Spinal cord (tissue), 10 donors: Measurements from ENCODE around the gene GJB1. TPM values are rescaled to one million over a fixed set of nuclear protein-coding genes. Genes with fewer than 3 reads are reported as not detected.
"Not testable (repeated sequence)": the region's sequence is repeated elsewhere in the genome, so short reads cannot be mapped to it uniquely, and the experiment has no call there.

Experiments used
- DNase-seq, 6 donors: peaks; one replicate each; pipeline versions ENCODE4 v3.0.0 to v3.0.0-alpha.2; 2013 to 2015; ENCODE audit warnings: low spot score in 6 of 6, low read depth in 4 of 6
- H3K27ac ChIP-seq: one replicate; pipeline ENCODE4 v1.5.1; 2013; ENCODE audit warnings: low read depth, low read length, control low read depth
- H3K27me3 ChIP-seq: one replicate; pipeline ENCODE4 v1.6.1; 2013; ENCODE audit warnings: low read length; ENCODE audit not compliant: control insufficient read depth, insufficient read depth
- H3K36me3 ChIP-seq: one replicate; pipeline ENCODE4 v1.6.1; 2013; ENCODE audit warnings: low read length; ENCODE audit not compliant: control insufficient read depth, insufficient read depth
- H3K4me1 ChIP-seq: one replicate; pipeline ENCODE4 v1.6.1; 2013; ENCODE audit warnings: low read length; ENCODE audit not compliant: control insufficient read depth, insufficient read depth
- H3K4me3 ChIP-seq: one replicate; pipeline ENCODE4 v1.5.1; 2013; ENCODE audit warnings: low read depth, low read length, control low read depth
- H3K9me3 ChIP-seq: one replicate; pipeline ENCODE4 v1.6.1; 2013; ENCODE audit warnings: low read length; ENCODE audit not compliant: control insufficient read depth, insufficient read depth
- WGBS: methylation state at CpG from one replicate; pipeline ENCODE4 v1.1.5; 2013; ENCODE audit warnings: missing lambda C conversion rate; ENCODE audit not compliant: insufficient coverage; 5-methylcytosine and 5-hydroxymethylcytosine counted together
- polyA plus RNA-seq, 2 donors: library from polyadenylated mRNA; unstranded; fragments of 120-200 nt; gene quantifications; one replicate each; pipeline ENCODE4 v1.2.1, GENCODE V29; 2013; ENCODE audit not compliant: insufficient read length in 2 of 2
- total RNA-seq, 2 donors: library from RNA; depleted of rRNA in 1 of 2; stranded (reverse); fragments of 120-200 nt in 1 of 2; fragments of >200 nt in 1 of 2; gene quantifications; one replicate each; pipeline versions ENCODE4 v1.2.3 to v1.2.4, GENCODE V29; 2013 to 2014
- donor health status: healthy.

The GJB1 gene
- total and polyA plus RNA-seq, 4 donors = 2.4 to 5.3 (median 2.7) TPM

DNA sequence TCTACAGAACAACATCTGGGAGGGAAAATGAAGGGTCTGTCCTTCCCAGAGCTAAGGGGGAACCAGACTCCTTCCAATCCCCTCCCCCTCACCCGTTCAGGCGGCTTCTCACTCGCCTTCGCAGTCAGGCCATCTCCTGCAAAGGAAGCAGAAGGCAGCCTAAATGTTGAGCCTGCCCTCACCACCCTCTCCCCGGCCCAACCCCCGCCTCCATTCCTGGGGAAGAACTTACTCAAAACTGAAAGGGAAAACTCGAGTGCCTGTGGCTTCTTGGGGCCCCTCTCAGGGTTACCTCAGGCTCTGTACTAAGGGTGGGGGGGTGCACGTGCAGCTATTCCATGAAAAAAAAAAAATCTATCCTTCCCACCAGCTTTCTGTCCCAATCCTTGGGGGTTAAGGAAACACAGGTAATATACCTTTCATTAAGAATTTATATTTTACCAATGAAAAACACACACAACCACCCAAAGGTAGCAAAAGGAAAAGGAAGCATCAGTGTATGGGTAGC is 28.5 kb downstream of the GJB1 start:
- 16% methylated on average over 4 of the region's 8 CpGs for WGBS
- peak in 1 of 6 donors; percentile 1 for DNase-seq
- peaks cover 36% of the 10 kb centered on the region for H3K36me3 ChIP-seq
- H3K27me3 ChIP-seq = no peaks in the 10 kb centered on the region
- H3K27ac ChIP-seq = no peak overlapping the region
- H3K4me3 ChIP-seq = no peak overlapping the region
- H3K9me3 ChIP-seq = no peaks in the 10 kb centered on the region
- H3K4me1 ChIP-seq = peaks cover 19% of the 10 kb centered on the region

DNA sequence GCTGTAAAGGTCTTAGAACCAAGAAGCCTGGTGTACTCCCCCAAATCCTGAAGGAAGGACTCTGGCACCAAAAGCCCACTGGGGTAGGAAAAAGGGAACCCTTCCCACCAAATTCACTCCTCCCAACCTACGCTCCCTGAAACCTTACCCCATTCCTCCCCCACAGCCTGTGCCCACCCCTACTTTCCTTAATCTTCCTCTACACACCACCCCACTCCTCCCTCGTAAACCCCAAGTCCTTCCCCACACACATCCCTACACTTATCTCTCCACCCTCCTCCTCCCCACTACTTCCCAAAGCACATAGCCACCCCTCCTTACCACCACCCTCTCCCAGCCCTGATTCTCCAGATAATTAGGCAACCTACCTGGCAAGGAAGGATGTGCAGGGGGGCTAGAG is 29.2 kb downstream of the GJB1 start:
- 51% methylated on average over 2 of the region's 2 CpGs for WGBS
- DNase-seq = no peak
- no peaks in the 10 kb centered on the region for H3K27me3 ChIP-seq
- H3K4me1 ChIP-seq = peaks cover 19% of the 10 kb centered on the region
- no peaks in the 10 kb centered on the region for H3K9me3 ChIP-seq
- peaks cover 32% of the 10 kb centered on the region for H3K36me3 ChIP-seq
- H3K4me3 ChIP-seq = no peak overlapping the region
- no peak overlapping the region for H3K27ac ChIP-seq

DNA sequence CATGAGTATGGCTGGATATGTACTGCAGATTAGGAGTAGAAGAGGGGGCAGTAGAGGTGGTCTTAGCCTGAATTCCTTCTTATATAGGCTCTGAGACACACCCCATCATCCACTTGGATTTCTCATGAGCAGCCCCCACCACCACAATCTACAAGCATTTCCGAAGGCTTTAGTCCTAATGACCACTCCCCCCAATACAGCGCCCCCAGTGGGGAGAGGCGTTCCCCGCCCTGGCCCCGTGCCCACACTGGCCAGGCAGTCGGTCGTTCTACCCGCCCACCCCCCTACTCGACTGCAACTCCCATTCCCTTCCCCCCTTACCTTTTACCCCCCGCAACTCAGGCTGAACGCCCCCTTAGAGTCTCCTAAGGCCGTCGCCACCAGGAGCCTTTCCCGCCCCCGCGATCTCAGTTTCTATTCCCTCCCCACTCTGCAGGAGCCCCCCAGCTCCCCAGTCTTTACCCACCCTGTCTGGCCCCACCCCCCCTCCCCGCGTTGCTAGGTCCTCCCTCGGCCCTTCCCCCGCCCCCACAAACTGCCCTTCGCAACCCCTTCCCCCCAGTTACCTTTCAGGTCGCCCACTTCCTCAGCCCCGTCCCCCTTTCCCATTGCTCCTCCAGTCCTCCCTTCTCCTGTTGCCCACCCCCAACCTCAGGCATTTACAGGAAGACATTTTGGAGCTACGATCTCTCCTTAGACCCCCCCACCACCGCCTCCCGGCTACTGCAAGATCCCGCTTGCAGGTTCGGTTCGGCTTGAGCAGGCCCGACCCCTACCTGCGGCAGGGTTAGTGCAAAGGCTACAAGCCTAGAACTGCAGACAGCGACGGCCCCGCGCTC is 30.4 kb downstream of the GJB1 start:
- H3K27ac ChIP-seq = peak overlapping the region; percentile 67
- H3K9me3 ChIP-seq = no peaks in the 10 kb centered on the region
- H3K27me3 ChIP-seq = no peaks in the 10 kb centered on the region
- H3K36me3 ChIP-seq = peaks cover 19% of the 10 kb centered on the region
- peak in 2 of 6 donors; percentile 64 to 71 for DNase-seq
- H3K4me3 ChIP-seq = peak overlapping the region; percentile 70
- H3K4me1 ChIP-seq = peaks cover 19% of the 10 kb centered on the region
- WGBS = 23% methylated on average over 25 of the region's 35 CpGs

DNA sequence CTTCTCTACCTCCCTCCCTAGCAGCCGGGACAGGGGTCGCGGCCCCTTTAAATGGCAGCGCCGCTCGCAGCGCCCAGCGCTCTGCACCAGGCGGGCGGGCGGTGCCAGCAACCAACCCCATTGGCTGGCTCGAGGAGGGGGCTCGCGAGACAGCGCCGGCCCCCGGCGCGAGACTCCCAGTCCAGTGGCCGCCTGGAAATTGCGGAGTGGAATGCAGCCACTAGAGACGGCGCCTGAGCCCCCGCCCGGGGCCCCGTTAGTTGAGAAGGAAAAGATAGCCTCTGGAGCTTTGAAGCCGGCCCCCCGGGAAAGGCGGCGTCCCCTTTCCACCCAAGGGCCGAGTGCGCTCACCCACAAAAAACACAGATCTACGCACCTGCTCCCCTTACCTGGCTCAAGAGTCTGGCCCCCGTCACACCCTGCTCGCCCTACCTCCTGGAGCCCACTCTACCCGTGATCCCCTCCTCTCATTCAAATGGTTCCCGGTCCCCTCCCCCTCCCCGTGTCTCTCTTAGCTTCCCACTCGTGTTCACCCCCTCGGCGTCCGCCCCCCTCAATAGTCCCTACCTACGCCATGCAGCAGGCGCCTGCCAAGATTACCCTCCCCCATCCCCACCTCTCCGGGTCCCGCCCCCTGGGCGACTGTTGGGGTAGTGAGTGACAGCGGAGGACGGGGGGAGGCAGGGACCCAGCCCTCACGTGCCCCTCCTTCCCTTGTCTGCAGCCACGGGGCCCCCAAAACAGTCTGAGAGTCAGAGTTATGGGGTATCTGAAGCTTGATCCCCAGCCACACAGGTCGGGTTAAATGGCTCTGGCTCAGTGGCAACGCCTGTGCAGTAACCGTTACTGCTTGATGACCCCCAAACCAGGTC is 31.3 kb downstream of the GJB1 start, which contains the start of gene ZMYM3:
ZMYM3 (minus strand) TSS at position 49 of the 872 bp plus-strand sequence. CDS start 885 bp downstream, outside the sequence.
- WGBS = 20% methylated on average over 44 of the region's 54 CpGs
- Histone ChIP-seq H3K27me3 (no peaks in the 10 kb centered on the region), H3K27ac (peak within 1 kb of the TSS; percentile 87)

DNA sequence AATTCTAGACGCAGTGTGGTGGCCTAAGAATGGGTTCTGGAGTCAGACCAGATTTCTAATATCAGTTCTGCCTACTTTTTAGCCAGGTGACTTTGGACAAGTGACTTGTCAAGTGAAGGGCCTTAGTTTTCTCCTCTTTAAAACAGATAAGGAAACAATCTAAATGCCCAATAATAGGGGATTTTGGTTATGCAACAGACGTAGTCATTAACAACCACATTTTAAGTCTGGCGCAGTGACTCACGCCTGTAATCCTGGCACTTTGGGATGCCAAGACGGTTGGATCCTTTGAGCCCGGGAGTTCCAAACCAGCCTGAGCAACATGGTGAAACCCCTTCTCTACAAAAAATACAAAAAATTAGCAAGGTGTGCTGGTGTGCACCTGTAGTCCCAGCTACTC is 33.0 kb downstream of the GJB1 start:
- no peaks in the 10 kb centered on the region for H3K9me3 ChIP-seq
- H3K27ac ChIP-seq = no peak overlapping the region
- DNase-seq = no peak
- no peaks in the 10 kb centered on the region for H3K27me3 ChIP-seq
- H3K4me1 ChIP-seq = peaks cover 16% of the 10 kb centered on the region
- 72% methylated on average over 4 of the region's 6 CpGs for whole genome bisulfite sequencing
- H3K4me3 ChIP-seq = no peak overlapping the region
- H3K36me3 ChIP-seq = no peaks in the 10 kb centered on the region

More for the DNA sequence above, 31.3 kb downstream of the GJB1 start, which contains the start of gene ZMYM3:
- peaks cover 19% of the 10 kb centered on the region for H3K4me1 ChIP-seq
- H3K9me3 ChIP-seq = no peaks in the 10 kb centered on the region
- H3K36me3 ChIP-seq = peaks cover 14% of the 10 kb centered on the region
- peak; percentile 54 to 96 (median 77) for DNase-seq
- peak within 1 kb of the TSS; percentile 70 for H3K4me3 ChIP-seq

DNA sequence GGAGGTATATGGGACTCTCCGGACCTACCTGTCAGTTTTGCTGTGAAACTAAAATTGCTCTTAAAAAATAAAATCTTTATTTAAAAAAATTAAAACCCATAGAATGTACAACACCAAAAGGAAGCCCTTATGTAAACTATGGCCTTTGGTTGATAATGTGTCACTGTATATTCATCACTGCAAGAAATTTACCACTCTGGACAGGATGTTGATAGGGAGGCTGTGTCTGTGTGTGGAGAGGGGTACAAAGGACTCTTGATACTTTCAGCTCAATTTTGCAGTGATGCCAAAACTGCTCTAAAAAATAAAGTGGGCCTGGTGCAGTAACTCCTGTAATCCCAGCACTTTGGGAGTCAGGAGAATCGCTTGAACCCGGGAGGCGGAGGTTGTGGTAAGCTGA is 33.8 kb downstream of the GJB1 start:
- Histone ChIP-seq H3K4me3 (no peak overlapping the region), H3K27ac (no peak overlapping the region), H3K36me3 (no peaks in the 10 kb centered on the region), H3K9me3 (no peaks in the 10 kb centered on the region), H3K4me1 (peaks cover 11% of the 10 kb centered on the region), H3K27me3 (no peaks in the 10 kb centered on the region)
- WGBS = no CpG with 5 or more reads among the region's 4 CpGs
- DNase-seq = no peak

DNA sequence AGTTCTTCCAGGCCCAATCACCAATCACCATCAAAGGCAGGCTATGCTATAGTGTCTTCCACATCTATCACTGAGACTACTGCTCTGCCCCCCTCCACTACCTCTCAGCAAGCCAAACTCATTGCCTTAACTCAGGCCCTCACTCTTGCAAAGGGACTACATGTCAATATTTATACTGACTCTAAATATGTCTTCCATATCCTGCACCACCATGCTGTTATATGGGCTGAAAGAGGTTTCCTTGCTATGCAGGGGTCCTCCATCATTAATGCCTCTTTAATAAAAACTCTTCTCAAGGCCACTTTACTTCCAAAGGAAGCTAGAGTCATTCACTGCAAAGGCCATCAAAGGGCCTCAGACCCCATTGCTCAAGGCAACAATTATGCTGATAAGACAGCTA is 45.6 kb downstream of the GJB1 start:
- not testable (repeated sequence) for H3K4me3 ChIP-seq, H3K27ac ChIP-seq, H3K36me3 ChIP-seq, H3K9me3 ChIP-seq, DNase-seq, H3K27me3 ChIP-seq, H3K4me1 ChIP-seq

DNA sequence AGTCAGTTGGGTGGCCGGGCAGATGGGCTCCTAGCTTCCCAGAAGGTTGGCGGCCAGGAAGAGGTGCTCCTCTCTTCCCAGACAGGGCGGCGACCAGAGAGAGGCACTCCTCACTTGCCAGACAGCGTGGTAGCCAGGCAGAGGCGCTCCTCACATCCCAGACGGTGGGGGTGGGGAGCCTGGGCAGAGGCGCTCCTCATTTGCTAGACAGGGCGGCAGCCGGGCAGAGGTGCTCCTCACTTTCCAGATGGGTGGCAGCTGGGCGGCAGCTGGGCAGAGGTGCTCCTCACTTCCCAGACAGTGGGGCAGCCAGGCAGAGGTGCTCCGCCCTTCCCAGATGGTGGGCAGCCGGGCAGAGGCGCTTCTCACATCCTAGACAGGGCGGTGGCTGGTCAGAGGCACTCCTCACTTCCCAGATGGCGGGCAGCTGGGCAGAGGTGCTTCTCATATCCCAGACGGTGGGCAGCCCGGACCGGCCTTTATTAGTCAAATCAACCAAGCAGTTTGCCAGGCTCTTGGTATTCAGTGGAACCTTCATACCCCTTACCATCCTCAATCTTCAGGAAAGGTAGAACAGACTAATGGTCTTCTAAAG is 46.9 kb downstream of the GJB1 start:
- no peak for DNase-seq
- Histone ChIP-seq H3K27ac (no peak overlapping the region), H3K27me3 (no peaks in the 10 kb centered on the region), H3K4me3 (no peak overlapping the region), H3K36me3 (no peaks in the 10 kb centered on the region), H3K9me3 (no peaks in the 10 kb centered on the region), H3K4me1 (no peaks in the 10 kb centered on the region)
- WGBS = 76% methylated on average over 18 of the region's 19 CpGs

DNA sequence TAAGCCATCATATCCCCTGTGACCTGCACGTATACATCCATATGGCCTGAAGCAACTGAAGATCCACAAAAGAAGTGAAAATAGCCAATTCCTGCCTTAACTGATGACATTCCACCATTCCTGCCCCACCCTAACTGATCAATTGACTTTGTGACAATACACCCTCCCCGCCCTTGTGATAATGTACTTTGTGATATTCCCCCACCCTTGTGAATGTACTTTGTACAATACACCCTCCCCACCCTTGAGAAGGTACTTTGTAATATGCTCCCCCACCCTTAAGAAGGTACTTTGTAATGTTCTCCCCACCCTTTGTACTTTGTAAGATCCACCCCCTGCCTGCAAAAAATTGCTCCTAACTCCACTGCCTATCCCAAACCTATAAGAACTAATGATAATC is 49.3 kb downstream of the GJB1 start:
- H3K9me3 ChIP-seq, H3K27me3 ChIP-seq, H3K4me3 ChIP-seq, H3K4me1 ChIP-seq, H3K27ac ChIP-seq, H3K36me3 ChIP-seq, DNase-seq: not testable (repeated sequence)
- 88% methylated on average over 1 of the region's 2 CpGs for WGBS
